AG09309 (cell line): ENCODE measurements around the gene DDX21.
"Not testable (repeated sequence)": the region's sequence is repeated elsewhere in the genome, so short reads cannot be mapped to it uniquely, and the experiment has no call there.

Experiments
- DNase-seq: peaks from one replicate; pipeline ENCODE4 v3.0.0-alpha.2; 2010; ENCODE audit warnings: low read depth
- H3K4me3 ChIP-seq: 2 replicates; pipeline ENCODE4 v1.5.1; 2011; ENCODE audit warnings: mild to moderate bottlenecking, low read depth, low read length, moderate library complexity; ENCODE audit not compliant: control insufficient read depth
- CTCF ChIP-seq: IDR thresholded peaks from 2 replicates; pipeline ENCODE4 v1.5.1; 2011; ENCODE audit warnings: mild to moderate bottlenecking, low read depth, low read length, inconsistent platforms; ENCODE audit not compliant: insufficient read depth, control insufficient read depth; ENCODE audit errors: missing control alignments

The DDX21 gene

DNA sequence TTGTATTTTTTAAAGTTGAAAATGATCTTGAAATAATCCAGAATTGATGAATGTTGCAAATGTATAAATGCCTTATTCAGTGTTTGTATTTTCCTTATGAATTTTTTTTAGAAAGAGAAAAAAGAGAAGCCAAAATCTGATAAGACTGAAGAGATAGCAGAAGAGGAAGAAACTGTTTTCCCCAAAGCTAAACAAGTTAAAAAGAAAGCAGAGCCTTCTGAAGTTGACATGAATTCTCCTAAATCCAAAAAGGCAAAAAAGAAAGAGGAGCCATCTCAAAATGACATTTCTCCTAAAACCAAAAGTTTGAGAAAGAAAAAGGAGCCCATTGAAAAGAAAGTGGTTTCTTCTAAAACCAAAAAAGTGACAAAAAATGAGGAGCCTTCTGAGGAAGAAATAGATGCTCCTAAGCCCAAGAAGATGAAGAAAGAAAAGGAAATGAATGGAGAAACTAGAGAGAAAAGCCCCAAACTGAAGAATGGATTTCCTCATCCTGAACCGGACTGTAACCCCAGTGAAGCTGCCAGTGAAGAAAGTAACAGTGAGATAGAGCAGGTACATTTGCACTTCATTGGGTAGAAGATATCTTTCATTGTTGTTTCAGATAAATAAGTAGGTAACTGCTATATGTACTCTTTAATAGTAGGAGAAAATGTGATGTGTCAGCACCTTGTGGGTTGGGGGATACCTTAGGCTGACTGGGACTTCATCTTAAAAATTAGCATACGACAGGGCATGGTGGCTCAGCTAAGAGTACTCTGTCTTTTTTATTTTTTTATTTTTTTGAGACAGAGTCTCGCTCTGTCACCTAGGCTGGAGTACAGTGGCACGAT, 3.9 kb downstream of the DDX21 start:
- no peak overlapping the region for H3K4me3 ChIP-seq
- no peak for DNase-seq
- TF ChIP-seq CTCF, result no peak

- no peak for DNase-seq
- no peak for TF ChIP-seq CTCF
- no peak overlapping the region for H3K4me3 ChIP-seq
Observed at GRCh38 chr10:68963151-68963550, 7.2 kb downstream of the DDX21 start.

- no peak for TF ChIP-seq CTCF
- no peak for DNase-seq
- H3K4me3 ChIP-seq, result no peak overlapping the region
Observed at GRCh38 chr10:68973975-68974374, 18.0 kb downstream of the DDX21 start.

DNA sequence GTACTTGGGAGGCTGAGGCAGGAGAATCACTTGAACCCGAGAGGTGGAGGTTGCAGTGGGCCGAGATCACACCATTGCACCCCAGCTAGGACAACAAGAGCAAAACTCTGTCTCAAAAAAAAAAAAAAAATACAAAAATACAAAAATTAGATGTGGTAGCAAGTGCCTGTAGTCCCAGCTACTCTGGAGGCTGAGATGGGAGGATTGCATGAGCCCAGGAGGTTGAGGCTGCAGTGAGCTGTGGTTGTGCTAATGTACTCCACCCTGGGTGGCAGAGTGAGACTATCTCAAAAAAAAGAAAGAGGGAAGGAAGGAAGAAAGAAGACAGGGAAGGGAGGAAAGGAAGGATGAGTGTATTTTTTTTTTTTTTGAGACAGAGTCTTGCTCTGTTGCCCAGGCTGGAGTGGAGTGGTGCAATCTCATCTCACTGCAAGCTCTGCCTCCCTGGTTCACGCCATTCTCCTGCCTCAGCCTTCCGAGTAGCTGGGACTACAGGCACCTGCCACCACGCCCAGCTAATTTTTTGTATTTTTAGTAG, 20.0 kb downstream of the DDX21 start:
- H3K4me3 ChIP-seq, DNase-seq: not testable (repeated sequence)

GRCh38 chr10:68979738-68980137, 23.8 kb downstream of the DDX21 start:
- H3K4me3 ChIP-seq, DNase-seq: not testable (repeated sequence)

GRCh38 chr10:68981074-68981473, 25.1 kb downstream of the DDX21 start:
- TF ChIP-seq CTCF, result no peak
- no peak overlapping the region for H3K4me3 ChIP-seq
- DNase-seq, result no peak

DNA sequence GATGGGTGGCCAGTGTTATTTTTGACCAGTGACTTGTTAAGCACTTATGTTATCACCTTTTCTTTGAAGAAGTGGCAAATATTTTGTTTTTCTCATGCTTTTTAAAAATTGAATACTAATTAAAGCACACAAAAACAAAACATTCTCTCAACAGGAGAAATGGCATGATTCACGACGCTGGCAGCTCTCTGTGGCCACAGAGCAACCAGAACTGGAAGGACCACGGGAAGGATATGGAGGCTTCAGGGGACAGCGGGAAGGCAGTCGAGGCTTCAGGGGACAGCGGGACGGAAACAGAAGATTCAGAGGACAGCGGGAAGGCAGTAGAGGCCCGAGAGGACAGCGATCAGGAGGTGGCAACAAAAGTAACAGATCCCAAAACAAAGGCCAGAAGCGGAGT, 26.4 kb downstream of the DDX21 start:
- DNase-seq, result no peak
- no peak for TF ChIP-seq CTCF
- no peak overlapping the region for H3K4me3 ChIP-seq
